ENCODE measurements around the gene GPNMB.
"Not testable (repeated sequence)": the region's sequence is repeated elsewhere in the genome, so short reads cannot be mapped to it uniquely, and the experiment has no call there.

GPNMB gene

DNA sequence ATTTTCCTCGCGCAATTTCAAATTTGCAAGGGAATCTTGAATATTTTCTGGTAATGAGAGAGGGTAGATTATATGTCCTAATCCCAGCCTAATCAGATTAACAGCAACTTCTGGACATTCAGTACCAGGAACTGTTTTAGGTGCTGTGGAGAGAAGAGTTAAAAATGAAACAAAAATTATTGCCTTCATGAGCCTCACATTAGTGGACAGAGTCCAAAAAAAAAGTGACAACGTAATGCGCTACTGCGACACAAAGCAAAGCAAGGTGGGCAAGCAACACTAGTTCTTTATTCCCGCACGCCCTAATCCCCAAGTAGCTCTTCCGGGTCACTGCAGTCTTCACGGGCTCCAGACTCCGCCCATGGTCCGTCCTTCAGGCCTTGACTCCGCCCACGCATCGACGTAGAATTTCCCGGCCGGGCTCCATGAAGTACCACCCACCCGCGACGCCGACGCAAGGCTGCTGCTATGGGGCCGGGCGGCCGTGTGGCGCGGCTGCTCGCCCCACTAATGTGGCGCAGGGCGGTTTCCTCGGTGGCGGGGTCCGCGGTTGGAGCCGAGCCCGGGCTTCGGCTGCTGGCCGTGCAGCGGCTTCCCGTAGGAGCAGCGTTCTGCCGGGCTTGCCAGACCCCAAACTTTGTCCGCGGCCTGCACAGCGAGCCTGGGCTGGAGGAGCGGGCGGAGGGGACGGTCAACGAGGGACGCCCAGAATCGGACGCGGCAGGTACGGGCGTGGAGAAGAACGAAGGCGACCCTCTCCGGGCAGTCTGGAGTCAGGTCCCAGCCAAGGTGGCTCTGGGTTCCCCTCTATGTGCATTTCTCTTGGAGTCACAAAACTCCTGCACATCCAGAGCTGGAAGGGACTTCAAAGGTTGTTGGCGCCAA is 52.6 kb downstream of the GPNMB start, which contains the start of gene MALSU1:
TSS of gene MALSU1 (plus strand) at position 455 of the 885 bp plus-strand sequence. CDS start at position 469, 14 bp downstream.
- peak; percentile 90 to 97 (median 92) for DNase-seq (ENCODE audit: low read depth in 2 of 3, low spot score in 2 of 3)

DNA sequence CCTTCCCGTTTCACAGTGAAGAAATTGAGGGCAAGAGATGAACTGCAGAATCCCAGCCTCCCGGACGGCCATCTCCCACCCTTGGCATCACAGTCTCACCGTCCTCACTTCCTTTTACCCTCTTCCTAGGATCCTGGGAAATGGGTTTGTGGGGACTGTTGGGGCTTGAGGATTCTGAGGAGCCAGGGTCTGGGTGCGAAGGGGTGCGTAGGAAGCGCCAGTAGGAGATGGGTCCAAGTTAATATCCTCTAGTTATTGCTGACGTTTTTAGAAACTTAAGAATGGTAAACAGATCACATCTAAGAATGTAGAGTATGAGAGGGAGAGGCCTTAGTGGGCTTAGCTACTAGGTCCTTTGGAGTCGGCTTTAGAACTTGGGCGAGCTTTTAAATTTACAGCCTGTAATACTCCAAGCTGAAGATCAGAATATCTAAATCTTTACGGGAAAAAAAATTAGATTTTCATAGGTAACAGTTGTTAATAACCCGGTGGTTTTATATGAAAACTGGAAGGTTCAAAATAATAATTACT is 53.3 kb downstream of the GPNMB start:
- no peak for DNase-seq (ENCODE audit: low read depth in 2 of 3, low spot score in 2 of 3)

DNA sequence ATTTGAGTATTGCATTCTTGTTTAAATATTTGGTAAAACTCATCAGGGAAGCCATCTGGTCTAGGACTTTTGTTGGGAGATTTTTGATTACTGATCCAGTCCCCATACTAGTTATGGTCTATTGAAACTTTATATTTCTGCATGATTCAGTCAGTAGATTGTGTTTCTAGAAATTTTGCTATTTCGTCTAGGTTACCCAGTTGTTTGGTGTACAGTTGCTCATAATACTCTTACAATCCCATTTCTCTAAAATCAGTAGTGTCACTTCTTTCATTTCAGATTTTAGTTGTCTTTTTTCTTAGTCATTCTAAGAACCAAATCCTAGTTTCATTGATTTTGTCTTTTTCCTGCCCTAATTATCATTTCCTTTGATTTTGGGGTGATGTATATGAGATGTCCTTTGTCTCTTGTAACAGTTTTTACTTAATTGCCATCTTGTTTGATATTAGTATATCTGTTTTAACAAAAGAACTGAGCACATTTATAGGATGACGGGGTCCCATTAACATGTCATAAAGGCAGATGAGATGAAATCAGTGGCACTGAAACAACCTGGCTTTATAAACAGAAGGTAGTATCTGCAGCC is 60.5 kb downstream of the GPNMB start:
- no peak for DNase-seq (ENCODE audit: low read depth in 2 of 3, low spot score in 2 of 3)

- DNase-seq (ENCODE audit: low read depth in 2 of 3, low spot score in 2 of 3): no peak
Observed at GRCh38 chr7:23308754-23309153, 62.2 kb downstream of the GPNMB start.

DNA sequence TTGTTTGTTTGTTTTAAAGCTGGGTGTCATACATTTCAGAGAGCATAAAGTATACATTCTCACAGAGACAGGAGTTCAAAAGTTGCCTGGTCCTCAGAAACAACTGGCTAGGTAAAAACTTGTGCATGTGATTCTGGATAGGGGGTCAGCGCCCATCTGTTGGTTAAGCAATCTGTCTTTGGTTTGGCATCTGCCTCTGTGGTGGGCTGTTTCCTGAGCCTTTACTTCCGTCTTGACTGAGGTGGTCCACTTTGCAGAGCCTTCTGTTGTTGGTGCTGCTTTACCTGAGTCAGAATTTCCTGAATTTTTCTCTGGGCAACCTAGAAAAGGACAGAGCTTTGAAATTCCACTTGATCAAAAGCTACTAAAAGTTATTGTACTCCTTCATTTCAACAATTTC is 65.6 kb downstream of the GPNMB start:
- not testable (repeated sequence) for DNase-seq (ENCODE audit: low read depth in 2 of 3, low spot score in 2 of 3)

DNA sequence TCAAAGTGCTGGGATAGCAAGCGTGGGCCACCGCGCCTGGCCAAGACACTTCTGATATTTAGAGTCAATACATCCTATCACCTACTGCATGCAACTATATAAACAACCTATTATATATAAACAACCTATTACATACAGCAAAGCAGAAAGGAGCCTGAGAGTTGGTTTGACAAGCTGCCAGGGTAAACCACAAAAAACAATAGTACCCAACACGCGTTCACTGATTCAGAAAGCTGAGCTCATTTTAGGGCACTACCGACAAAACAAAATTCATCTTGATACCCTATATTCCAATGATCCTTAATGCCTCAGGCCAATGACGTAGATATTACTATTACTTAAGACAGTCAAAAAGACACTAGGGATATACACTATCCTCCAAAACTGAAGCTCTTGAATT is 68.8 kb downstream of the GPNMB start:
- no peak for DNase-seq (ENCODE audit: low read depth in 2 of 3, low spot score in 2 of 3)
